GM23338 (cell line): ENCODE measurements around the gene CDH4. TPM values are rescaled to one million over a fixed set of nuclear protein-coding genes. Genes with fewer than 3 reads are reported as not detected.

Experiments used
- ATAC-seq: fragments of 200-7000 bp; cut with Tn5 transposase; 3 replicates; pipeline ENCODE4 v1.9.1; 2020
- DNase-seq: peaks from one replicate; pipeline ENCODE4 v3.0.0-alpha.2; 2015; ENCODE audit warnings: low spot score
- H2AFZ ChIP-seq: fragments of 200-600 bp; sonication (generic); 2 replicates; pipeline ENCODE4 v1.8.0; 2016; ENCODE audit warnings: antibody characterized with exemption, mild to moderate bottlenecking, moderate library complexity
- H3F3A ChIP-seq: fragments of 200-600 bp; sonication (generic); replicated peaks from 2 replicates; pipeline ENCODE4 v1.8.0; 2017; ENCODE audit warnings: antibody characterized with exemption, mixed run types, low read depth
- H3K27ac ChIP-seq: fragments of 200-600 bp; sonication (generic); 2 replicates; pipeline ENCODE4 v1.6.1; 2016; ENCODE audit warnings: low read depth
- H3K27me3 ChIP-seq: fragments of 200-600 bp; sonication (generic); 2 replicates; pipeline ENCODE4 v1.8.0; 2016; ENCODE audit warnings: mild to moderate bottlenecking, mixed run types, moderate library complexity; ENCODE audit not compliant: insufficient read depth
- H3K36me3 ChIP-seq: fragments of 200-600 bp; sonication (generic); 2 replicates; pipeline ENCODE4 v1.8.0; 2016; ENCODE audit warnings: mild to moderate bottlenecking; ENCODE audit not compliant: insufficient read depth
- H3K4me1 ChIP-seq: fragments of 200-600 bp; sonication (generic); 2 replicates; pipeline ENCODE4 v1.8.0; 2016; ENCODE audit warnings: mild to moderate bottlenecking, moderate library complexity; ENCODE audit not compliant: insufficient read depth
- H3K4me2 ChIP-seq: fragments of 200-600 bp; sonication (generic); 2 replicates; pipeline ENCODE4 v1.7.1; 2017; ENCODE audit warnings: mixed run types
- H3K4me3 ChIP-seq: fragments of 200-600 bp; sonication (generic); 2 replicates; pipeline ENCODE4 v1.6.1; 2016; ENCODE audit warnings: mixed run types
- H3K79me2 ChIP-seq: fragments of 200-600 bp; sonication (generic); replicated peaks from 2 replicates; pipeline ENCODE4 v1.8.0; 2017; ENCODE audit warnings: mild to moderate bottlenecking; ENCODE audit not compliant: insufficient read depth
- H3K9me2 ChIP-seq: fragments of 200-600 bp; sonication (generic); 2 replicates; pipeline ENCODE4 v1.8.0; 2017; ENCODE audit not compliant: insufficient read depth
- H4K20me1 ChIP-seq: fragments of 200-600 bp; sonication (generic); replicated peaks from 2 replicates; pipeline ENCODE4 v1.8.0; 2017; ENCODE audit warnings: mild to moderate bottlenecking; ENCODE audit not compliant: insufficient read depth
- H3K27ac Mint-ChIP-seq: 2 replicates; pipeline ENCODE4 v1.8.0; 2020; ENCODE audit warnings: inconsistent platforms, mild to moderate bottlenecking, moderate library complexity, mixed read lengths
- H3K27me3 Mint-ChIP-seq: 3 replicates; pipeline ENCODE4 v1.8.0; 2022; ENCODE audit warnings: low read depth, mild to moderate bottlenecking, moderate library complexity, mixed read lengths, inconsistent platforms; ENCODE audit not compliant: insufficient read depth, poor library complexity
- H3K36me3 Mint-ChIP-seq: 3 replicates; pipeline ENCODE4 v1.8.0; 2021; ENCODE audit warnings: low read depth, mild to moderate bottlenecking, inconsistent platforms, moderate library complexity, mixed read lengths
- H3K4me1 Mint-ChIP-seq: 3 replicates; pipeline ENCODE4 v1.8.0; 2020; ENCODE audit warnings: mild to moderate bottlenecking, inconsistent platforms, mixed read lengths
- H3K4me3 Mint-ChIP-seq: 3 replicates; pipeline ENCODE4 v1.8.0; 2021; ENCODE audit warnings: moderate library complexity, mild to moderate bottlenecking, inconsistent platforms, mixed read lengths
- H3K9me3 Mint-ChIP-seq: 3 replicates; pipeline ENCODE4 v1.8.0; 2020; ENCODE audit warnings: moderate library complexity, mild to moderate bottlenecking, inconsistent platforms, mixed read lengths
- ETS1 ChIP-seq: IDR thresholded peaks from 2 replicates; pipeline ENCODE4 v1.6.1; 2016; ENCODE audit warnings: antibody characterized with exemption
- JUNB ChIP-seq: IDR thresholded peaks from one replicate; pipeline ENCODE4 v1.6.1; 2016; ENCODE audit warnings: antibody characterized with exemption; ENCODE audit not compliant: unreplicated experiment
- NANOG ChIP-seq: IDR thresholded peaks from 2 replicates; pipeline ENCODE4 v1.6.1; 2016; ENCODE audit warnings: antibody characterized with exemption, borderline replicate concordance
- ZNF331 ChIP-seq: fragments of 250-450 bp; sonication (Bioruptor Pico); IDR thresholded peaks from 2 replicates; pipeline ENCODE4 v1.5.0; 2020; ENCODE audit warnings: low read depth, mild to moderate bottlenecking, moderate library complexity
- polyA plus RNA-seq: library from polyadenylated mRNA; unstranded; fragments of >200 nt; fragmentation: Nextera tagmentation; extraction: Ambion mirVana; gene quantifications from 2 replicates; pipeline ENCODE4 v1.2.1, GENCODE V29; 2016
- total RNA-seq: library from RNA; depleted of rRNA; stranded (reverse); fragments of >200 nt; shearing (Covaris generic); gene quantifications from 2 replicates; pipeline ENCODE4 v1.2.3, GENCODE V29; 2014
- TF ChIP-seq, protein P1 (sequence below): IDR thresholded peaks from one replicate; pipeline ENCODE4 v1.6.1; 2018; ENCODE audit warnings: antibody characterized with exemption; ENCODE audit not compliant: unreplicated experiment
- TF ChIP-seq, protein P2 (sequence below): fragments of 250-450 bp; sonication (Bioruptor Pico); IDR thresholded peaks from 2 replicates; pipeline ENCODE4 v1.5.0; 2020; ENCODE audit warnings: mild to moderate bottlenecking, moderate library complexity

The CDH4 gene
- total and polyA plus RNA-seq, 2 experiments from 2014 or later, result 1.2 to 4.2 TPM

DNA sequence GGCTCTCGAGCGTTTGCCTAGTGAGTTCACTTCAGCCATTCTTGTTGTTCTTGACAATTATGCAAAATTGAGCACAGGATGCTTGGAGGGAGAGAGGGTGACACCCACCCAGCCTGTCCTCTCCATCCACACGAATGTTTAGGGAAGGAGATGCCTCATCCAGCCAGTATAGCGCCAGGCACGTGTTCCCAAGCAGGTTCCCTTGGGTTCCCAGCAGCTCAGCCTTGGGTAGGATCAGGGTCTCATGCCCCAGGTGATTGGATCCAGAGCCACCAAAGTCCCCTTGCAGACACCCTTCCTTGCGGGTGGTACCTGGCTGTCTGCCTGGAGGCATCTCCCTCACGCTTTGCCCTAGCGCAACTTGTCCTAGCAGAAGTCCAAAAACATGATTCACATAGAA lies 394.9 kb downstream of the CDH4 start:
- no peak overlapping the region for H3K27ac ChIP-seq
- H3K27me3 Mint-ChIP-seq, result peaks cover 24% of the 10 kb centered on the region
- H3K79me2 ChIP-seq, result no peaks in the 10 kb centered on the region
- H3K4me1 ChIP-seq, result no peaks in the 10 kb centered on the region
- no peak for DNase-seq
- peaks cover 13% of the 10 kb centered on the region; the same call in 2 of the 3 replicates for H3K9me3 Mint-ChIP-seq
- H3K4me2 ChIP-seq, result no peak overlapping the region
- no peak overlapping the region for H3K27ac Mint-ChIP-seq
- no peak overlapping the region for H3K4me3 Mint-ChIP-seq
- no peak for ATAC-seq
- TF ChIP-seq, protein P1, sequence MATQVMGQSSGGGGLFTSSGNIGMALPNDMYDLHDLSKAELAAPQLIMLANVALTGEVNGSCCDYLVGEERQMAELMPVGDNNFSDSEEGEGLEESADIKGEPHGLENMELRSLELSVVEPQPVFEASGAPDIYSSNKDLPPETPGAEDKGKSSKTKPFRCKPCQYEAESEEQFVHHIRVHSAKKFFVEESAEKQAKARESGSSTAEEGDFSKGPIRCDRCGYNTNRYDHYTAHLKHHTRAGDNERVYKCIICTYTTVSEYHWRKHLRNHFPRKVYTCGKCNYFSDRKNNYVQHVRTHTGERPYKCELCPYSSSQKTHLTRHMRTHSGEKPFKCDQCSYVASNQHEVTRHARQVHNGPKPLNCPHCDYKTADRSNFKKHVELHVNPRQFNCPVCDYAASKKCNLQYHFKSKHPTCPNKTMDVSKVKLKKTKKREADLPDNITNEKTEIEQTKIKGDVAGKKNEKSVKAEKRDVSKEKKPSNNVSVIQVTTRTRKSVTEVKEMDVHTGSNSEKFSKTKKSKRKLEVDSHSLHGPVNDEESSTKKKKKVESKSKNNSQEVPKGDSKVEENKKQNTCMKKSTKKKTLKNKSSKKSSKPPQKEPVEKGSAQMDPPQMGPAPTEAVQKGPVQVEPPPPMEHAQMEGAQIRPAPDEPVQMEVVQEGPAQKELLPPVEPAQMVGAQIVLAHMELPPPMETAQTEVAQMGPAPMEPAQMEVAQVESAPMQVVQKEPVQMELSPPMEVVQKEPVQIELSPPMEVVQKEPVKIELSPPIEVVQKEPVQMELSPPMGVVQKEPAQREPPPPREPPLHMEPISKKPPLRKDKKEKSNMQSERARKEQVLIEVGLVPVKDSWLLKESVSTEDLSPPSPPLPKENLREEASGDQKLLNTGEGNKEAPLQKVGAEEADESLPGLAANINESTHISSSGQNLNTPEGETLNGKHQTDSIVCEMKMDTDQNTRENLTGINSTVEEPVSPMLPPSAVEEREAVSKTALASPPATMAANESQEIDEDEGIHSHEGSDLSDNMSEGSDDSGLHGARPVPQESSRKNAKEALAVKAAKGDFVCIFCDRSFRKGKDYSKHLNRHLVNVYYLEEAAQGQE, result no peak
- TF ChIP-seq JUNB (no peak), ETS1 (no peak), ZNF331 (no peak), NANOG (no peak)
- TF ChIP-seq, protein P2, sequence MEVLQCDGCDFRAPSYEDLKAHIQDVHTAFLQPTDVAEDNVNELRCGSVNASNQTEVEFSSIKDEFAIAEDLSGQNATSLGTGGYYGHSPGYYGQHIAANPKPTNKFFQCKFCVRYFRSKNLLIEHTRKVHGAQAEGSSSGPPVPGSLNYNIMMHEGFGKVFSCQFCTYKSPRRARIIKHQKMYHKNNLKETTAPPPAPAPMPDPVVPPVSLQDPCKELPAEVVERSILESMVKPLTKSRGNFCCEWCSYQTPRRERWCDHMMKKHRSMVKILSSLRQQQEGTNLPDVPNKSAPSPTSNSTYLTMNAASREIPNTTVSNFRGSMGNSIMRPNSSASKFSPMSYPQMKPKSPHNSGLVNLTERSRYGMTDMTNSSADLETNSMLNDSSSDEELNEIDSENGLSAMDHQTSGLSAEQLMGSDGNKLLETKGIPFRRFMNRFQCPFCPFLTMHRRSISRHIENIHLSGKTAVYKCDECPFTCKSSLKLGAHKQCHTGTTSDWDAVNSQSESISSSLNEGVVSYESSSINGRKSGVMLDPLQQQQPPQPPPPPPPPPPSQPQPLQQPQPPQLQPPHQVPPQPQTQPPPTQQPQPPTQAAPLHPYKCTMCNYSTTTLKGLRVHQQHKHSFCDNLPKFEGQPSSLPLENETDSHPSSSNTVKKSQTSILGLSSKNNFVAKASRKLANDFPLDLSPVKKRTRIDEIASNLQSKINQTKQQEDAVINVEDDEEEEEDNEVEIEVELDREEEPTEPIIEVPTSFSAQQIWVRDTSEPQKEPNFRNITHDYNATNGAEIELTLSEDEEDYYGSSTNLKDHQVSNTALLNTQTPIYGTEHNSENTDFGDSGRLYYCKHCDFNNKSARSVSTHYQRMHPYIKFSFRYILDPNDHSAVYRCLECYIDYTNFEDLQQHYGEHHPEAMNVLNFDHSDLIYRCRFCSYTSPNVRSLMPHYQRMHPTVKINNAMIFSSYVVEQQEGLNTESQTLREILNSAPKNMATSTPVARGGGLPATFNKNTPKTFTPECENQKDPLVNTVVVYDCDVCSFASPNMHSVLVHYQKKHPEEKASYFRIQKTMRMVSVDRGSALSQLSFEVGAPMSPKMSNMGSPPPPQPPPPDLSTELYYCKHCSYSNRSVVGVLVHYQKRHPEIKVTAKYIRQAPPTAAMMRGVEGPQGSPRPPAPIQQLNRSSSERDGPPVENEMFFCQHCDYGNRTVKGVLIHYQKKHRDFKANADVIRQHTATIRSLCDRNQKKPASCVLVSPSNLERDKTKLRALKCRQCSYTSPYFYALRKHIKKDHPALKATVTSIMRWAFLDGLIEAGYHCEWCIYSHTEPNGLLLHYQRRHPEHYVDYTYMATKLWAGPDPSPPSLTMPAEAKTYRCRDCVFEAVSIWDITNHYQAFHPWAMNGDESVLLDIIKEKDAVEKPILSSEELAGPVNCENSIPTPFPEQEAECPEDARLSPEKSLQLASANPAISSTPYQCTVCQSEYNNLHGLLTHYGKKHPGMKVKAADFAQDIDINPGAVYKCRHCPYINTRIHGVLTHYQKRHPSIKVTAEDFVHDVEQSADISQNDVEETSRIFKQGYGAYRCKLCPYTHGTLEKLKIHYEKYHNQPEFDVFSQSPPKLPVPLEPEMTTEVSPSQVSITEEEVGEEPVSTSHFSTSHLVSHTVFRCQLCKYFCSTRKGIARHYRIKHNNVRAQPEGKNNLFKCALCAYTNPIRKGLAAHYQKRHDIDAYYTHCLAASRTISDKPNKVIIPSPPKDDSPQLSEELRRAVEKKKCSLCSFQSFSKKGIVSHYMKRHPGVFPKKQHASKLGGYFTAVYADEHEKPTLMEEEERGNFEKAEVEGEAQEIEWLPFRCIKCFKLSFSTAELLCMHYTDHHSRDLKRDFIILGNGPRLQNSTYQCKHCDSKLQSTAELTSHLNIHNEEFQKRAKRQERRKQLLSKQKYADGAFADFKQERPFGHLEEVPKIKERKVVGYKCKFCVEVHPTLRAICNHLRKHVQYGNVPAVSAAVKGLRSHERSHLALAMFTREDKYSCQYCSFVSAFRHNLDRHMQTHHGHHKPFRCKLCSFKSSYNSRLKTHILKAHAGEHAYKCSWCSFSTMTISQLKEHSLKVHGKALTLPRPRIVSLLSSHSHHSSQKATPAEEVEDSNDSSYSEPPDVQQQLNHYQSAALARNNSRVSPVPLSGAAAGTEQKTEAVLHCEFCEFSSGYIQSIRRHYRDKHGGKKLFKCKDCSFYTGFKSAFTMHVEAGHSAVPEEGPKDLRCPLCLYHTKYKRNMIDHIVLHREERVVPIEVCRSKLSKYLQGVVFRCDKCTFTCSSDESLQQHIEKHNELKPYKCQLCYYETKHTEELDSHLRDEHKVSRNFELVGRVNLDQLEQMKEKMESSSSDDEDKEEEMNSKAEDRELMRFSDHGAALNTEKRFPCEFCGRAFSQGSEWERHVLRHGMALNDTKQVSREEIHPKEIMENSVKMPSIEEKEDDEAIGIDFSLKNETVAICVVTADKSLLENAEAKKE (CRISPR knock-in tag), result no peak
- H4K20me1 ChIP-seq, result no peaks in the 10 kb centered on the region
- no peak overlapping the region for H3K4me3 ChIP-seq
- peaks cover 10% of the 10 kb centered on the region for H3K4me1 Mint-ChIP-seq
- H3K9me2 ChIP-seq, result no peaks in the 10 kb centered on the region
- no peaks in the 10 kb centered on the region for H3F3A ChIP-seq
- no peaks in the 10 kb centered on the region for H3K27me3 ChIP-seq
- H2AFZ ChIP-seq, result no peak overlapping the region
- no peaks in the 10 kb centered on the region for H3K36me3 ChIP-seq
- H3K36me3 Mint-ChIP-seq, result no peaks in the 10 kb centered on the region
